Upper lobe of right lung (tissue), 1 donor: ENCODE measurements around the gene ANKRD6. TPM values are rescaled to one million over a fixed set of nuclear protein-coding genes. Genes with fewer than 3 reads are reported as not detected.

Source experiments
- ATAC-seq: fragments of 200-7000 bp; cut with Tn5 transposase; one replicate; pipeline ENCODE4 v1.9.1; 2020; ENCODE audit warnings: mild to moderate bottlenecking, moderate library complexity
- DNase-seq: peaks from one replicate; pipeline ENCODE4 v3.0.0-alpha.2; 2020
- H3K27ac ChIP-seq: fragments of 200-600 bp; one replicate; pipeline ENCODE4 v1.8.0; 2022
- H3K27me3 ChIP-seq: fragments of 200-600 bp; one replicate; pipeline ENCODE4 v1.8.0; 2022; ENCODE audit warnings: mild to moderate bottlenecking
- H3K36me3 ChIP-seq: fragments of 200-600 bp; one replicate; pipeline ENCODE4 v1.8.0; 2022
- H3K4me1 ChIP-seq: fragments of 200-600 bp; one replicate; pipeline ENCODE4 v1.8.0; 2022
- H3K4me3 ChIP-seq: fragments of 200-600 bp; one replicate; pipeline ENCODE4 v1.8.0; 2022; ENCODE audit warnings: mild to moderate bottlenecking
- H3K9me3 ChIP-seq: fragments of 200-600 bp; one replicate; pipeline ENCODE4 v1.8.0; 2022
- CTCF ChIP-seq: fragments of 200-600 bp; IDR thresholded peaks from one replicate; pipeline ENCODE4 v1.8.0; 2022; ENCODE audit warnings: antibody characterized with exemption
- intact Hi-C: fragments of 100-400 bp; cut with DNase I; formaldehyde crosslinking; loops from one replicate; pipeline ENCODE4 v1.11.0; 2022
- total RNA-seq: library from RNA; stranded (reverse); fragmentation: NEBNext Ultra II Directional; extraction: Animal tissue kit (Norgen Biotek cat#: 25700); gene quantifications from one replicate; pipeline ENCODE4 v1.2.1, GENCODE V29; 2021
- donor health status: DM: no; HTN: yes; CAD: no; lungs with severe emphysema.

ANKRD6 gene
- total RNA-seq, 1 donor from 2014 or later, result 20.2 TPM

GRCh38 chr6:89644864-89645263, 211.9 kb downstream of the ANKRD6 start:
- Histone ChIP-seq H3K27ac (no peak overlapping the region), H3K9me3 (no peaks in the 10 kb centered on the region), H3K4me1 (no peaks in the 10 kb centered on the region), H3K27me3 (no peaks in the 10 kb centered on the region), H3K4me3 (no peak overlapping the region), H3K36me3 (peaks cover 62% of the 10 kb centered on the region)
- no peak for TF ChIP-seq CTCF
- DNase-seq (no peak), ATAC-seq (no peak)
- intact Hi-C loops, result no loop called here

- Histone ChIP-seq H3K27ac (no peak overlapping the region), H3K4me3 (no peak overlapping the region), H3K36me3 (peaks cover 87% of the 10 kb centered on the region), H3K9me3 (no peaks in the 10 kb centered on the region), H3K27me3 (no peaks in the 10 kb centered on the region), H3K4me1 (no peaks in the 10 kb centered on the region)
- intact Hi-C loops, result no loop called here
- no peak for ATAC-seq
- no peak for DNase-seq
- TF ChIP-seq CTCF, result no peak
These were observed 216.7 kb downstream of the ANKRD6 start for GRCh38 chr6:89649682-89650081.

GRCh38 chr6:89650579-89650978, 217.6 kb downstream of the ANKRD6 start:
- Histone ChIP-seq H3K4me1 (no peaks in the 10 kb centered on the region), H3K4me3 (no peak overlapping the region), H3K36me3 (peaks cover 90% of the 10 kb centered on the region), H3K27me3 (no peaks in the 10 kb centered on the region), H3K9me3 (no peaks in the 10 kb centered on the region), H3K27ac (no peak overlapping the region)
- ATAC-seq (no peak), DNase-seq (no peak)
- intact Hi-C loops, result no loop called here
- TF ChIP-seq CTCF, result no peak

- DNase-seq, result no peak
- H3K36me3 ChIP-seq, result peaks cover 89% of the 10 kb centered on the region
- H3K9me3 ChIP-seq, result no peaks in the 10 kb centered on the region
- no peaks in the 10 kb centered on the region for H3K27me3 ChIP-seq
- H3K4me3 ChIP-seq, result no peak overlapping the region
- no peak overlapping the region for H3K27ac ChIP-seq
- no peak for ATAC-seq
- H3K4me1 ChIP-seq, result no peaks in the 10 kb centered on the region
- intact Hi-C loops, result no loop called here
- no peak for TF ChIP-seq CTCF
These were observed 222.2 kb downstream of the ANKRD6 start for GRCh38 chr6:89655122-89655521.

GRCh38 chr6:89657445-89658158, 224.7 kb downstream of the ANKRD6 start:
- H3K27ac ChIP-seq, result no peak overlapping the region
- H3K27me3 ChIP-seq, result no peaks in the 10 kb centered on the region
- ATAC-seq (no peak), DNase-seq (no peak)
- no peaks in the 10 kb centered on the region for H3K4me1 ChIP-seq
- H3K9me3 ChIP-seq, result no peaks in the 10 kb centered on the region
- no peak overlapping the region for H3K4me3 ChIP-seq
- no peak for TF ChIP-seq CTCF
- intact Hi-C loops, result no loop called here
- peaks cover 94% of the 10 kb centered on the region for H3K36me3 ChIP-seq

- DNase-seq (no peak), ATAC-seq (no peak)
- Histone ChIP-seq H3K27ac (no peak overlapping the region), H3K36me3 (peaks cover 88% of the 10 kb centered on the region), H3K4me3 (no peak overlapping the region), H3K9me3 (no peaks in the 10 kb centered on the region), H3K27me3 (no peaks in the 10 kb centered on the region), H3K4me1 (no peaks in the 10 kb centered on the region)
- intact Hi-C loops, result no loop called here
- TF ChIP-seq CTCF, result no peak
These were observed 228.0 kb downstream of the ANKRD6 start for GRCh38 chr6:89660981-89661380.
